HTR-8/SVneo (cell line): ENCODE measurements around the gene DYNLL1.
"Not testable (repeated sequence)": the region's sequence is repeated elsewhere in the genome, so short reads cannot be mapped to it uniquely, and the experiment has no call there.

Experiments used
- DNase-seq: peaks from one replicate; pipeline ENCODE4 v3.0.0; 2011; ENCODE audit warnings: low spot score, mixed read lengths; ENCODE audit not compliant: insufficient read length
- FAIRE-seq: peaks from 2 replicates; lab custom pipeline; 2011; peaks lifted over from hg19 to GRCh38; lab: Jason Lieb, UNC

The DYNLL1 gene

DNA sequence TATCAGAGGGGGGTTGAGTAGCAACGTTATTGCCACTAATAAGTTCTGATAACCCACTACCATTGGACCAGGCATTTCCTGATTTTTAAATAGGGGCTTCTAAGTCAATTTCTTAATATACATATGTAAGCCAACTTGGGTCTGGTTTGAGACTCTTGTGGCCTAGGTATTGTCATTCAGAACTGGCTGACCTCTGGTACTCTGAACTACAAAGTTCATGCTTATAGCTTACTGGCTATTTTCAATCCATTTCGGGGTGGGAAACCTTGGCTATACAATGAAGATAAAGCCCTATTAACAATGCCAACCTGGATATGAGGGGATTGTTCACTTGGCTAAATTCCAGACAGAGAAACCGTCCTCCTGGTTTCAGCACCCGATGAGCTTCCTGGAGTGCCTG, 8.7 kb downstream of the DYNLL1 start:
- no peak for DNase-seq
- no peak for FAIRE-seq

DNA sequence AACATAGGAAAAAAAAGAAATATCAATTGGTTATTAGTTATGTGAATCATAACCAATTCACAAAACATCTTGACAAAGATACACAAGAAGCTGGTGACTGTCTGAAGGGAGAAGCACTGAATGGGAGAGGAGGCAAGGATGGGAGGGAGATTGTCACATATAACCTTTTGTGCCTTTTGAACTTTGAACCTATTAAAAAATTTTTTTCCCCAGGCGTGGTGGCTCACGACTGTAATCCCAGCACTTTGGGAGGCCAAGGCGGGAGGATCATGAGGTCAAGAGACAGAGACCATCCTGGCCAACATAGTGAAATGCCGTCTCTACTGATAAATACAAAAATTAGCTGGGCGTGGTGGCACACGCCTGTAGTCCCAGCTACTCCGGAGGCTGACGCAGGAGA, 12.6 kb downstream of the DYNLL1 start:
- no peak for FAIRE-seq

DNA sequence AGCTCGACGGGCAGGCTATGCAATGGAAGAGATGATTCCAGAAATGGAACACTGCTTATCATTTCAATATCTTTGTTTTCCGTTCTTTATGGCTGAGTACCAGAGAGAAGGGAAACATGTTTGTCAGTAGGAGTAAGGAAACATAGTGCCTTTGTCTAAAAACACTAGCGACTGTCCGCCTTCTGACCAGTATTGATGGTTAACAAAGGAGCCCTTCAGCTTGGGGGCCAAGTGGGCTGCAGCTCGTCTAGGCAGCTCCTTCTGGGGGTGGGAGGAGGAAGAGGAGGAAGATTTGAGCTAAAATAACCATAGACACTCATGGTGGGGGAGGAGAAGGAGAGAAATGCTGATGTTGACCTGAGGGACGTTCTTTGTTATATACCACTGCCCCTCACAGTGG, 18.1 kb downstream of the DYNLL1 start:
- no peak for DNase-seq

More for the DNA sequence above, 12.6 kb downstream of the DYNLL1 start:
- no peak for DNase-seq

DNA sequence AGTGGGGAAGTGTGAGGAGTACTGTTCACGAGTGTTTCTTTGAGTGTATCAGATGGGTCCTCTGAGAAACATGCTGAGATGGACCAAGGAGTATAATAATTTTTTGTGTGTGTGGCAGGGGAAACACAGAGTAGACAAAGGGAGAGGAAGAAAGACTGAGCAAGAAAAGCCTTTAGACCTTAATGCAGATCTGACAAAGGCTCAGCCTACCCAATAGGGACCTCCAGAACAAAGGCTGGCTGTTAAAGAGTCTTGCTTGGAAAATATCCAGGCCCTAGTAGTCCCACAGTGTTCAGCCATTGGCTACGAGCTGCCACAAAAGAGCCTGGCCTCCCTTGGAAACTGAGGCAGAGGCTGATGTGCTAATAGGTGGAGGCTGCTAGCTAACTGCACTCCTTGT, 19.6 kb downstream of the DYNLL1 start:
- DNase-seq (no peak), FAIRE-seq (no peak)

More for the DNA sequence above, 18.1 kb downstream of the DYNLL1 start:
- no peak for FAIRE-seq

DNA sequence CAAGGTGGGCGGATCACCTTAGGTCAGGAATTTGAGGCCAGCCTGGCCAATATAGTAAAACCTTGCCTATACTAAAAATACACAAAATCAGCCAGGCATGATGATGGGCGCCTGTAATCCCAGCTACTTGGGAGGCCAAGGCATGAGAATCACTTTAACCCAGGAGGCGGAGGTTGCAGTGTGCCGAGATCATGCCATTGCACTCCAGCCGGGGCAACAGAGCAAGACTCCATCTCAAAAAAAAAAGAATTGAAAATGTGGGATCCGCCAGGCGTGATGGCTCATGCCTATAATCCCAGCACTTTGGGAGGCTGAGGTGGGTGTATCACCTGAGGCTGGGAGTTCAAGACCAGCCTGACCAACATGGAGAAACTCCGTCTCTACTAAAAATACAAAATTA, 23.4 kb downstream of the DYNLL1 start:
- not testable (repeated sequence) for FAIRE-seq, DNase-seq

DNA sequence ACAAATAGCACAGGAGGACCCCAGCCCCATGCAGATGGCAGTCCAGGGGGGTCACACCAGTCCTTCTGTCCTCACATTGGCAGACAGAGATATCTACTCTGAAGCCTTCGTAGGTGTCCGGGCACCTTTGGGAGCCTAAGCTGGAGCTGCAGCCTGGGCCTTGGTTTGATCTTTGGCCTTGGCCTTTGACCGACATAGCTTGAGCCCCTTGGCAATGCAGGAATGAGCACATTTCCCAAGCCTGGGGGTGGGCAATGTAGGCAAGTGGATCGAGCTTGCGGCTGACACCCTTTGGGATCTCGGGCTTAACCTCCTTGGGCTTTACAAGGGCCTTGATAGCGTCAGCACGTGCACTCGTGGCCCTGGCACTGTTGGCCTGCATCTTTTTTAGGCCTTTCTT, 26.7 kb downstream of the DYNLL1 start:
- DNase-seq (no peak), FAIRE-seq (no peak)

DNA sequence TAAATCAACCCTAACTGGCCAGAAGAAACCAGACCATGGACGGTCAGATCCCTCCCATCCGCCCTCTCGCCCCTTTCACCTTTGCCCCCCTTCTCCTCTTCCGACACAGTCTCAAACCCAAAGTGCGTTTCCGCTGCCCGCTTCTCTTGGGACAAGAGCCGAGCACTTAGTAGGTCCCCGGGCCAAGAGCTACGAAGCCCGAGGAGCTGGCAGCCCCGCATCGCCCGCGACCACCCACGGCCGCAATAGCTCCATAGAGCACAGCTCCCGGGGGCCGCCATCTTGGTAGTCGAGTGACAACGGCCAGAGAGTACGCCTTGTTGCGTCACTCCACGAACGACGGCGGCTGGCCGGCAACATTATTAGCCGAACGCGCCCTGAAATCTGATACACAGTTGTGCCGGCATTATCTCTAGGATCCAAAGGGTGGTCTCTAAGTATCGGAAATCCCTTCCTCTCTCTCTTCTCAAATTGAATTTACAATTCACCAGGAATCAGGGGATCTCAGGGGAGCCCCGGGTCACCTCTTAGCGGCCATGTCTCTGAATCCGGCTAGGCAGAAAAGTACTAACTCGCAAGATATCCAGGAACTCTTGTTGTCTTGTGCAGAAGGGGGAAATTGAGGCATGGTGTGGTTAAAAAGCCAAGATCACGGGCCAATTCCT, 33.1 kb downstream of the DYNLL1 start, which contains the start of gene COQ5:
Gene COQ5, minus strand, starts transcription at position 298 of the 665 bp plus-strand sequence. Its CDS starts 17 bp downstream, at position 281.
- FAIRE-seq: no peak

DNA sequence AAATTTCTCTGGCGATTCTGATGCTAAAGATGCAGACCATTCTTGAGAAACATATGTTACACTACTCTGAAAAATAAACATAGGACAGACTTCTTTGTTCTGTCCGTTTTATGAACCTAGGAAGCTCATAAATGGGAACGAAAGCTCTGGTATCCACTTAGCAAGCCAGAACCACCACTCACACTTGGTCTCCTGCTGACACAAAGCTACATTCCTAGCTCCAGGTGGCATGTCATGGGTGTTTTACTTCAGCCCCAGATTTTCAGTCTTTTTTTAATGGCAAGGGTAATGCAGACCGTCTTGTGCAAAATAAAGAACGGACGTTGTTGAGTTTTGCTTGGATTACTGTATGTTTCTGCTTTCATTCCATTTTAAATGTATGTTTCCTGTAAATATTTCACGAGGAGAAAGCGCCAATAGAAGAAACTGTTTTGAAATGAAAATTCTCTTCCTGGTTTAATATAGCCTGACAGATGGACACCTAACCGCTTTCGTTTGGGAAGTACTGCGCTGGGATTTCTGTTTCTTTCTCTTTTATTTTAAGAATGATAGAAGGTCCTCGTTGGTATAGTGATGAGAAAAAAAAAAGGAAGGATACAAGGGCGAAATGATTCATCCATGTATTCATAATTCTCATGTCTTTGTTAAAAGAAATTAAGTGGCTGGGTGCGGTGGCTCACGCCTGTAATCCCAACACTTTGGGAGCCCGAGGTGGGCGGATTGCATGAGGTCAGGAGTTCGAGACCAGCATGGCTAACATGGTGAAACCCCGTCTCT, 33.9 kb downstream of the DYNLL1 start:
- FAIRE-seq: no peak
- DNase-seq: no peak

More for the DNA sequence above, 33.1 kb downstream of the DYNLL1 start, which contains the start of gene COQ5:
- peak; percentile 89 for DNase-seq

DNA sequence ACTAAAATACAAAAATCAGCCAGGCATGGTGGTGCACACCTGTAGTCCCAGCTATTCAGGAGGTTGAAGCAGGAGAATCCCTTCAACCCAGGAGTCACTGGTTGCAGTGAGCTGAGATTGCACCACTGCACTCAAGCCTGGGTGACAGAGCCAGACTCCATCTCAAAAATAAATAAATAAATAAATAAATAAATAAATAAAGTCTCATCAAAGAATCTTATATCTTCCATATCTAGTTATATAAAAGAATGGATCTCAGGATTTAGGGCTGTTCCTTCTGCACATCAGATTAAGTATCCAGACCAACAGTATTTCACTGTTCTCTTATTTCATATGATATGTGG, 34.5 kb downstream of the DYNLL1 start:
- not testable (repeated sequence) for FAIRE-seq, DNase-seq

DNA sequence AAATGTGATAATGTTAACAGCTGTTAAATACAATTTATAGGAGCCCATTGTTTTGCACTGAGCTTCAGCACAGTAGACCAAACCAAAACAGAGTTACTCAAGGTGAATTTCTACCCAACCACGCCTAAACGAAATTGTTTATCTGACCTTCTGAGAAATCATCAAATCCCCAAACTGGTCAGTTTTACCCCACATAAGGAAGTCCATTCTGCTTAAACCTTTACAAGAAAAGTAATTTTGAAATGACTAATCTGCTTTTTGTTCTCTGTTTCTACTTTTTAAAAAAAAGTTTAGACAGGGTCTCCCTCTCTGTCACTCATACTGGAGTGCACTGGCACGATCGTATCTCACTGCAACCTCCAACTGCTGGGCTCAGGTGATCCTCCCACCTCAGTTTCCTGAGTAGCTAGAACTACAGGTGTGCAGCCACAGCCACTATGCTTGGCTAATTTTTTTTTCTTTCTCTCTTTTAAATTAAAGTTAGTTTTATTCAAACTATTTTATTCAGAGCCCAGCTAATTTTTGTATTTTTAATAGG, 36.9 kb downstream of the DYNLL1 start:
- DNase-seq (no peak), FAIRE-seq (no peak)

DNA sequence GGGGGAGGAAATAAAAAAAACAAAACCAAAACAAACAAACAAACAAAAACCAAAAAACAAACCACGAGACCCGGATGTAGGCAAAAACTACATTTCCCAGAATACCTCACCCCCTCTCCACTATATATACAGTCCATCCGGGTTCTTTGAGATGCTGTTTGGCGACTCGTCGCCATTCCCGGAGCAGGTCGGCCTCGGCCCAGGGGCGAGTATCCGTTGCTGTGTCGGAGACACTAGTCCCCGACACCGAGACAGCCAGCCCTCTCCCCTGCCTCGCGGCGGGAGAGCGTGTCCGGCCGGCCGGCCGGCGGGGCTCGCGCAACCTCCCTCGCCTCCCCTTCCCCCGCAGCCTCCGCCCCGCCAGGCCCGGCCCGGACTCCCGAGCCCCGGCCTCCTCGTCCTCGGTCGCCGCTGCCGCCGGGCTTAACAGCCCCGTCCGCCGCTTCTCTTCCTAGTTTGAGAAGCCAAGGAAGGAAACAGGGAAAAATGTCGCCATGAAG, 38.3 kb downstream of the DYNLL1 start, which contains the start of gene RNF10:
Gene RNF10, plus strand, starts transcription at position 154 of the 500 bp plus-strand sequence. CDS start 456 bp downstream, outside the sequence.
- FAIRE-seq: no peak
- DNase-seq: peak; percentile 86

DNA sequence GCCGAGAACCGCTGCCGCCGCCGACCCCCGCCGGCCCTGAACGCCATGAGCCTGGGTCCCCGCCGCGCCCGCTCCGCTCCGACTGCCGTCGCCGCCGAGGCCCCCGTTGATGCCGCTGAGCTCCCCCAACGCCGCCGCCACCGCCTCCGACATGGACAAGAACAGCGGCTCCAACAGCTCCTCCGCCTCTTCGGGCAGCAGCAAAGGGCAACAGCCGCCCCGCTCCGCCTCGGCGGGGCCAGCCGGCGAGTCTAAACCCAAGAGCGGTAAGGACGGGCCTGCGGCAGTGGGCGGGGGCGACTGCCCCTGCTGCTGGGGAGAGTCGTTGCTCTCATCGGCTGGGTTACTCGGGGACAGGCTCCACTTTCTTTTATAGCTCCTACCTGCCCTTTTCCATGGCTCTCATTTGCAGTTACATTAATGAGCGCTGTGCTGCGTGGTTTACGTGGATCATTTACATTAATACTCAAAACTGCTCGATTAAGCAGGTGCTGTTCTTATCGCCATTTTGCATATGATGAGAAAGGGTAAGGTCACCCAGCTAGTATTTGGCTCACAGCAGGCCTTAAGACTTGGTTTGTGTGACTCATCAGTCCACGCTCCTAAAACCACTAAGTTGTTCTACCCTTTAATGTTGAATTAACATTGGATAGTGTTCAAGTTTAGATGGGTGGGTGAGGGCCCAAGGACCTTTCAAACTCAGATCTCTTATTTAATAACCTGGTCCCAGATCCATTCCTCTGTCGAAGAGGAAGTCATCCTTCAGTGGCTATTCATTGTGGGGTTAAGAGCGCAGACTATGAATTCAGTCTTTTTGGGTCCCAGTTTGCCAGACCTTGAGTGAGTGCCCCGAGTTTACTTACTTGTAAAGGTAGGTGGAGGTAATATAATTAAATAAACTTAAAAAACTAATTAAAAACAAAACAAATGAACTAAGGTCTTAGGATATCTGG, 39.1 kb downstream of the DYNLL1 start:
- DNase-seq (peak; percentile 46), FAIRE-seq (no peak)

DNA sequence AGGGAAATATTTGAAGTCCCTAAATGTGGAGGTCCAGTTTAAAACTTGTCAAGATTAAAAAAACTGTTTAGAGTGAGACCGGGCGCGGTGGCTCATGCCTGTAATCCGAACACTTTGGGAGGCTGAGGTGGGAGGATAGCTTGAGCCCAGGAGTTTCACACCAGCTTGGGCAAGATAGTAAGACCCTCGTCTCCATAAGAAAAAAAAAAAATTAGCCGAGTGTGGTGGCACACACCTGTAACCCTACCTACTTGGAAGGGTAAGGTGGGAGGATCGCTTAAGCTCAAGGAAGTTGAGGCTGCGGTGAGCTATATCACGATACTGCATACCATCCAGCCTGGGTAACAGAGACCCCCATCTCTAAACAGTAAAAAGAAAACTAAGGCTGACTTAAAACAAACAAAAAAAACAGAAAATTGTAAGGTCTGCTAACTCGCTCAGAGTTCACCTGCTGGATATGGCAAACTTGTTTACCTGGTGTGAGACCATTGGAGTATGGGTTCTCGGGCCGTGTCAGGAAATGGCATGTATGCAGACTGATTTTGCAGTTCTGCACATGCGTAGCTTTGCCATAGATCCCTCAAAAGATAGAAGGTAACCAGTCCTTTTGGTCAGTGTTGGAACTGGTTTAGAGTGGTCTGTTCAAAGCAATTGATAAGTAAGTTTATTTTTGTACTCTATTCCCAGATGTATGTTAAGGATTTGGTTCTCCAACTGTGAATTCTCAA, 40.3 kb downstream of the DYNLL1 start:
- FAIRE-seq (no peak), DNase-seq (no peak)

DNA sequence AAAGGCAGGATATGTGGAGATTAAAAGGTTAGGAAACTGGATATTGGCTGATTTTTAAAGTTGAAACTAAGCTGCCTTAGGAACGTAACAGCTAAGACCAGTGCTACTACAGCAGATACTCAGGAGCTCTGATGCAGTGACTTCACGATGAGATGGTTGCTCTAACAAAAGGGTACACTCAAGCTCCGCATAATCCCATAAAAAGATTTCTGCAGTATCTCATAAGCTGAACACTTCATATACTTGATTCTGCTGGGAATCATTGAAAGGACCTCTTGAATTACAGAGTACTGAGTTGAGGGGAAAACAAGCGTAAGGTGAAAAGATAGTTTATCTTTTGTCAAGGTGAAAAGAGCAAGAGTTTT, 41.9 kb downstream of the DYNLL1 start:
- no peak for FAIRE-seq
- no peak for DNase-seq

DNA sequence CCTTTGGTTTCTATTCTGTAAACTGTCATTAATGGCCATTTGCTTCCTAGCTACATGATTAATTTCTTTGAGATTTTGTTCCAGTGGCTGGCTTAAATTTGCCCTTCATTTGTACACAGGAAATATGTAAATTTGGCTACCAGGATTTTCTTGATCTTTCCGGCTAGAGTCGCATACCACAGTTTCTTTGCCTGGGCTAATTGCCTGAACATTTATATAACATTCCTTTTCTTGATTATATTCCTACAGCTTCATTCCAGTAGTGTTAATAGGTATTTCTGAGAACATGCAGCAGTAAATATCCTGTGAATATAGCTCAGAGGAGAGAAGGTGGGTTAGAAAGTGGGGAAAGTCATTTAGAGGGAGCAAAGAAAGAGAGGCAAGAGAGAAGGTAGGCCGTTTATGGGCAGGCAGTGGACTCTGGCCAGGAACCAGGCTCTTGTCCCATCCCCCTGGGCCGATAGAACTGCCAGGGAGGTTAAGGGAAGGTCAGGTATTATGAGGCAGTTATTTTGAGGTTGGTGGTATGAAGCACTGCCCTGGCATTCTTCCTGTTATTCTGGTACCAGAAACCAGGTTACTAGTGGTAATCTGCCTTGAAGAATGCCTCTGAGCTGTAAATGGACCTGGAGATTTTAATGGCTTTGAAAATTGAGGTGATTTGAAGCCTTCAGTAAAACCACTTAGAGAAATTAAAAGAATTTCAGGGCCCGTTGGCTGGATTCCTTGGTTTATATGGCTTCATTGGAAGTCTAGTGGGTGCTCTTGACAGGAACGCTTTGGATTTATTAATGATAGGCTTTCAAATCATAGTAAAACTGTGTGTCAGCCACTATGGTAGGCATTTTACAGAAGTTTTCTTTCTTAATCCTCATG, 42.6 kb downstream of the DYNLL1 start:
- peak; percentile 33 for DNase-seq
- FAIRE-seq: no peak

DNA sequence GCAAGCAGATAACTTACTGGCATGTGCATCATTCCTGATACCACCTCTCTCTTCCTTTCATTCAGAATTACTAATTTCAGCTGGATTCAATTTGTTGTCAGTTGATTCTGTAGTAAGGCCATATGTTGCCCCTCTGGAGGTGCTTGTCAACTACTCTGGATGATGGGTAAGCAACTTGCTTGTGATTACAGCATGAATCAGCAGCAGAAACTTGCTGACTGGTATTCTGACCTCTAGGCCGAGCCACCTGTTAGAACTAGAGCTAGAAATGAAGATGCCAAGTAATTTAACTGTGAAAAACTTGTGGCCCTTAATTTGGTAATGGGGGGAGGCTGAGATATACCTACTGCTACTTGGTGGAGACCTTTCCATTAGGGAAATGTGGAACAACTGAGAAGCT, 43.4 kb downstream of the DYNLL1 start:
- FAIRE-seq (no peak), DNase-seq (no peak)

DNA sequence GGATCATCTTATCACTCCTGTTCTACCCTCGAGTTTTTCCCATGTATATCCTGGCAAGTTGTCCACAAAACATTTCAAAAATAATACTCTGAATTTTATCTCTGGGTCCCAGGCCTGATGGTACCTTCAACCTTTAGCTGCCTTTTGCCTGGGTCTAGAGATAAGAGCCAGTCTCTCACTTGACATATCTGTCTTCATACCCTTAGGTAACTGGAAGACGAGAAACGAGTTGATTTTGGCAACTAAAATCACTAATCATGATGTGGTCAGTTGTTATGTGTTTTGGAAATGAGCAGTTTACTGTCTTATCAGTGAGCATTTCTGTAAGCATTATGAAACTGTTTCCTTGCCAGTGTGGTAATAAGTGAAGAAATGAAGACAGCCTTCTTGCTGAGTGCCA, 44.5 kb downstream of the DYNLL1 start:
- DNase-seq (no peak), FAIRE-seq (no peak)

DNA sequence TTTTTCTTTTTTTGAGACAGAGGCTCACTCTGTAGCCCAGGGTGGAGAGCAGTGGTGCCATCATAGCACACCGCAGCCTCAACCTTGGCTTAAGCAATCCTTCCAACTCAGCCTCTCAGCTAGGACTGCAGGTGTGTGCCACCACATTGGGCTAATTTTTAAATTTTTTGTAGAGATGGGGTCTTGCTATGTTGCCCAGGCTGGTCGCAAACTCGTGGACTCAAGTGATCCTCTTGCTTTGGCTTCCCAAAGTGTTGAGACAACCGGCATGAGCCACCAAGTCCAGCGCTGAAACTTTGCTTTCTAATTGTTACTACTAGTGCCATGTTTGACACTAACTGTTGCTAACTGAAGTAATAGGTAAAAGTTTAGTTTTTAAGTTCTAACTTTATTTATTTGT, 46.3 kb downstream of the DYNLL1 start:
- FAIRE-seq: no peak
- no peak for DNase-seq
